GM12892 (cell line): Measurements from ENCODE around the gene TRAPPC3.
A peak's percentile ranks its signal among the peaks of the same experiment; 100 is the strongest.

ENCODE experiments used
- DNase-seq: peaks from one replicate; pipeline ENCODE4 v3.0.0; 2011; ENCODE audit not compliant: insufficient read length
- FAIRE-seq: peaks from 2 replicates; lab custom pipeline; 2011; peaks lifted over from hg19 to GRCh38; lab: Jason Lieb, UNC
- POLR2A ChIP-seq: IDR thresholded peaks from 2 replicates; pipeline ENCODE4 v1.6.1; 2011; ENCODE audit warnings: low read depth, low read length, control low read depth
- POLR2AphosphoS5 ChIP-seq: IDR thresholded peaks from 2 replicates; pipeline ENCODE4 v1.6.1; 2011; ENCODE audit warnings: low read depth, low read length, control low read depth
- TAF1 ChIP-seq: IDR thresholded peaks from 2 replicates; pipeline ENCODE4 v1.6.1; 2011; ENCODE audit warnings: low read depth, mild to moderate bottlenecking, control low read depth, low read length, borderline replicate concordance

Gene TRAPPC3

DNA sequence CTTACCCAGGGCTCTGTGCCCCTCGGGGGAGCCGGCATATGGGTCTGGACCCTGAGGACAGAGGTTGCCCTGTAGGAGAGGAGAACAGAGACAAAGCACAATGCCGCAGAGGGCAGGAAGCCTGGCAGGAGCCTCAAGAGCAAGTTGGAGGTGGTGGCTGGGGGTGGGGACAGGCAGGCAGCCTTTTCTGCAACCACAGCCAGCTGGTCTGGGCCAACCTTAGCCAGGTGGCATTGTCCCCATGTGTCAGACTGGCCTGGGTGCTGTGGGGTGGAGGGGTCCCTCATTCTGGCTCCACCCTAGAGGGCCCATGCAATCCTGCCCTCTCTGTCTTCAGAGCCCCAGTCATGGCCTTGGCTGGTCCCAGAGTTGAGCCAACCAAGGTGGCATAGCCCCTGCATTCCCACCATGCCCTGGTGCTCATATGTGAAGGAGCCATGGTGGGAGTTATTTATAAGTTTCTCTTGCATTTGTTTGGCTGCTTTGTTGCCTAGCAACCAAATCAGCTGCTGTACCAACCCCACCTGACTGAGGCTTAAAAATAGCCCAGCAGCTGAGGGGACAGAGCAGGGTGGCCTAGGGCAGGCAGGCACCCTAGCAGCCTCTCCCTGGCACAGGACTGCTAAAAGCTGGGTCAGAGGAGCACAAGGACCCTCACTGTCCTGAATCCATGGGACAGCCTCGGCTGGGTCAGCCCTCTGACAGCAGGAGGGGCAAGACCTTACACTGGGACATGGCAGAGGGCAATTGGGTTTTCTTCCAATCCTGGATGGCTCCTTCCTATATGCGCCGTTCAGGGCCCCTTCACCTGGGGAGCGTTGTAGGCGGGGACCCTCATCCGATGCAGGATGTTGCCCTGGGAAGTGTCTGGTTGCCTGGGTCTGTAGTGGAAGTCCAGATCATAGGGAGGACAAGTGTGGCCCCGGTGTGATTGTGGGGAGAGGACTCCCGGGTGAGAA is 26.1 kb upstream of the TRAPPC3 start:
- DNase-seq (no peak), FAIRE-seq (no peak)
- TF ChIP-seq POLR2A, result no peak
- 0 out of 2 replicates have a peak, but pooled peaks have one; percentile 29 for TF ChIP-seq POLR2AphosphoS5

DNA sequence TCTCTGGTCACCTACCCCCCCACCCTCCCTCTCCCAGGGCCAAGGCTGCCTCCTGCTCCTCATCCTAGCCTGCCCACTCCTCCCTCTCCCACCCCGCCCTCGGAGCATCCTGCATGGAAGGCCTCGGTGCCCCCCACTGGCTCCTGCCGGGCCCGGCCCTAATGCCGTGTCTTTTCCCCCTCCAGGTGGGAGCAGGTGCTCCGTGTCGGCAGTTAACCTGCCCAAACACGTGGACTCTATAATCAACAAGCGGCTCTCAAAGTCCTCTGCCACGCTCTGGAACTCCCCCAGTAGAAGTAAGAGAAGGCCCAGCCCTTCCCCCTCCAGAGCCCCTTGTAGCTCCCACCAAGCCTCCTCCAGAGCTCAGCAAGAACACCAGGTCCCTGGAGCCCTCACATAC is 25.4 kb upstream of the TRAPPC3 start:
- DNase-seq, result no peak
- no peak for FAIRE-seq
- TF ChIP-seq POLR2AphosphoS5, result no peak
- TF ChIP-seq TAF1, result no peak
- TF ChIP-seq POLR2A, result no peak

DNA sequence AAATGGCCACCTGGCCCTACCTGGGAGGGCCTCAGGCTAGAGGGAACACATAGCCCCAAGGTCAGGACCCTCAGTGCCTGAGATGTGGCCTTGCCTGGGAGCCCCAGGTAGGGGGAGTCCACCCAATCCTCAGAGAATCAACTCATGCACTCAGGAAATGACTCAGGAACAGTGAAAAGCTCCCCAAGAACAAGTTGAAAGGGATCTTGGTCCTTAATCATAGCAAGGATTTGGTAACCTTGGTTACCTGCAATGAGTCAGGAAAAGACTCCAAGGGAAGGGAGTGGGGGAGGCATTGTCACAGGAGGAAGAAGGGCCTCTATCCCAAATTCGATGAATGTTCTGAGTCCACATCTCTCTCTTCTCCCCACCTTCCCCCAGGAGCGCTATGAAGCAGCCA is 23.7 kb upstream of the TRAPPC3 start:
- no peak for FAIRE-seq
- DNase-seq, result no peak
- TF ChIP-seq TAF1 (no peak), POLR2A (no peak), POLR2AphosphoS5 (no peak)

DNA sequence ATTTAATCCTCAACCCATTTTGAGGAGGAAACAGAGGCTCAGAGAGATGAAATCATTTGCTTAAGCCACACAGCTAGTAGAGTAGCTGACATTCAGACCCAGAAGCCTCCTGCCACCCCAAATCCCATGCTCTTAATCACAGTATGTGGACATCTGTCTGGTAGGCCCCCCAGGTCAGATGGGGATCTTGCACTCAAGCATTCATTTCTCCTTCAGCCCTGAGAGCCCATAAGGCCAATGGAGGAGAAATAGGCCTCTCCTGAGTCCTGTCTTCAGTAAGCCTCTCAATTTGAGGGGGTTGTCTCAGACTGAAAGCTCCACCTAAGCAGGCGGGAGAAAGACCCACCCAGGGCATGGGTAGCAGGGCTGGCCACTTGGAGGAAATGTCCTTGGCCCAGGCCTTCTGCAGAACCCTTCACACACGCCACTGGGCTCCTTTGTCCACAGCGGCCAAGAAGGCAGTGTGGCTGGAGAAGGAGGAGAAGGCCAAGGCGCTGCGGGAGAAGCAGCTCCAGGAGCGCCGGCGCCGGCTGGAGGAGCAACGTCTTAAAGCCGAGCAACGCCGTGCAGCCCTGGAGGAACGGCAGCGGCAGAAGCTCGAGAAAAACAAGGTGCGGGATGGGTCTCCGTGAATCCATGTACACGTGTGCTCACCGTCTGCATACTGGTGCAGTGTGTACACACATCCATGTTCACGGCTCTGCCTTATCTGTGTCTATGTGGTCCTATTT is 22.9 kb upstream of the TRAPPC3 start:
- TF ChIP-seq POLR2A (0 out of 2 replicates have a peak, but pooled peaks have one; percentile 16), POLR2AphosphoS5 (no peak)
- DNase-seq, result no peak
- no peak for FAIRE-seq

DNA sequence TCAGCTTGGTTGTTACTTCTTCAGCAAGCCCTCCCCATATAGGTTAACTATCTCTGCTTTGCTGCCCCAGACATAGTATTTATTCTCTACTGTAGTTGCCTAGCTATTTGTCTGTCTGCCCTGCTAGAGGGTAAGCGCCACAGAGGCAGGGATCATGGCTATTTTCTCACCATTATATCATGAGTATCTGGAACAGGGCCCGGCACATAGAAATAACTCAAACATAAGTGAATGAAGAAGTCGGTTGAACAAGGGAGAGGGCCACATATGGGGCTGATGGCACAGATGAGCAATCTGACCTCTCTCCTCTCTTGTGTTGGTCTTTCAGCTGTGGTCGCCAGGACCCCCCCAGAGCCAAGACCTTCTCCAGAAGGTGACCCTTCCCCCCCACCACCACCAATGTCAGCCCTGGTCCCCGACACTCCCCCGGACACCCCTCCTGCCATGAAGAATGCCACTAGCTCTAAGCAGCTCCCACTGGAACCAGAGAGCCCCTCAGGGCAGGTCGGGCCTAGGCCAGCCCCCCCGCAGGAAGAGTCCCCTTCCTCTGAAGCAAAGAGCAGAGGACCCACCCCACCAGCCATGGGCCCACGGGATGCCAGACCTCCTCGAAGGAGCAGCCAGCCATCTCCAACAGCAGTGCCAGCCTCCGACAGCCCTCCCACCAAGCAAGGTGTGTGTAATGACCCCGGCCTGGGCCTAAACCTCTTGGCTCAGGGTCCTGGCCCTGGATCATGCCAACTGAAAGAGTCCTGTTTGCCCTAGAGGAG is 21.5 kb upstream of the TRAPPC3 start:
- FAIRE-seq (no peak), DNase-seq (no peak)
- TF ChIP-seq POLR2A (no peak), POLR2AphosphoS5 (no peak), TAF1 (no peak)

DNA sequence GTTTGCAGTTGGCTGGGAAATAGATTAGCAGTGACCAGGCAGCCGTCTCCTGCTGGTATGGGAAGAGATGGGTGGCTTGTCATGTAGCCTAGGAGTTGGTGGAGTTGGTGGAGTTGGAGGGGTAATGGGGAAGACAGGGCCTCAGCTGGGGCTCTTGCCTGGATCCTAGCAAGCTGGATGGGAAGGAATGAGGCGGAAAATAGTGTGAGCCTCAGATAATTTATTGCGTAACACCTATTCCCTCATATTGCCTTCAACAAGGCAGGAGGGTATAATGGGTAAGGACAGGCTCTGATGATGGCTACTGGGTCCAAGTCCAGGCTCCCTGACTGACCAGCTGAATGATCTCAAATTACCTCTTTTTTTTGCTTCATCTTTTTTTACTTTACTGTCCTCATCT is 19.2 kb upstream of the TRAPPC3 start:
- no peak for DNase-seq
- TF ChIP-seq POLR2AphosphoS5 (no peak), POLR2A (no peak), TAF1 (no peak)
- no peak for FAIRE-seq

DNA sequence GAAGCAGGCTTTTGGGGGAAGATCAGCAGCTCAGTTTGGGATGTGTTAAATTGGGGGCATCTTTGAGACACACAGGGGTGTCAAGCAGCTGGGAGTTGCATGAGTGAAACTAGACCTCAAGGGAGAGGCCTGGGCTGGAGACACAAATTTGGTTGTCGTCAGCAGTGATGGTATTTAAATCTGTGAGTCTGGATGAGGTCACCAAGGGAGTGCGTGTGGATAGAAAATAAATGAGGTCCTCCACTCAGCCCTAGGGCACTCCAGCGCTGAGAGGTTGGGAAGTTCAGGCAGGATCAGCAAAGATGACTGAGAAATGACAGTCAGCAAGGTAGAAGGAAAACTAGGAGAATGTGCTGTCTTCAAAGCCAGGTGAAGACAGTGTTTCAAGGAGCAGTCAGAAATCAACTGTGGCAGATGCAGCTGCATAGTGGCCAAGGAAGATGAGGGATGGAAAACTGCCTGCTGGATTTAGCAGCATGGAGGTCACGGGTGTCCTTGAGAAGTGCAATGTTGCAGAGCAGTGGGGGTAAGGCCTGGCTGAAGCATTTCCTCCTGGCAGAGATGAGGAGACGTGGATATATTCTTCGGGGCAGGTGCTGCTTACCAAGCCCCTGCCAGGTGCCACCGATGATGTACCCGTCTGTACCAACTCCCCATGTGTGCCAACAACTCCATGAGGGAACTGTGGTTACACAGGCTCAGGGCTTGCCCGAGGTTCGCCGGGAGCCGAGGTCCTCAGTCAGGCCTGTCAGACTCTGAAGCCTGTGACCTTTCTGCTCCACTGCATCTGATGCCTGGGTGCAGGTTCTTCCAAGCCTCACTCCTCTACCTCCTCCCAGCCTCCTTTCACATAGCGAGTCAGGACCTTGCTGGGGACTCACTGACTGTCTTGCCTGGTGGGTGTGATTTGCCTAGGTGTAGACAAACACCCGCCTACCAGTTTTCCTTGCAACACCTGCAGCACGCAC is 17.9 kb upstream of the TRAPPC3 start:
- TF ChIP-seq POLR2AphosphoS5 (no peak), POLR2A (no peak), TAF1 (no peak)
- no peak for FAIRE-seq
- no peak for DNase-seq

DNA sequence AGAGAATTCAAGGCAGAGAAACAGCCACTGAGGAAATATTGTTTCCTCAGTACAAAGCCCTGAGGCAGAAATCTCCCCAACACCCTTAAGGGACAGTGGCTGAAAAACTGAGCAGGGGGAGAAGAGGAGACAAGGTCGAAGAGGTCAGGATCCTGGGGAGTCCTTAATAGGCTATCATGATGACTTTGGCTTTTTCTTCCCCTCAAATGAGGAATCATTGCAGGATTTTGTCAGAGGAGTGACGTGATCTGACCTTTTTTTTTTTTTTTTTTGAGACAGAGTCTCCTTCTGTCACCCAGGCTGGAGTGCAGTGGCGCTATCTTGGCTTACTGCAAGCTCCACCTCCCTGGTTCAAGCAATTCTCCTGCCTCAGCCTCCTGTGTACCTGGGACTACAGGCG is 16.9 kb upstream of the TRAPPC3 start:
- DNase-seq (no peak), FAIRE-seq (no peak)
- TF ChIP-seq POLR2AphosphoS5 (no peak), TAF1 (no peak), POLR2A (no peak)

DNA sequence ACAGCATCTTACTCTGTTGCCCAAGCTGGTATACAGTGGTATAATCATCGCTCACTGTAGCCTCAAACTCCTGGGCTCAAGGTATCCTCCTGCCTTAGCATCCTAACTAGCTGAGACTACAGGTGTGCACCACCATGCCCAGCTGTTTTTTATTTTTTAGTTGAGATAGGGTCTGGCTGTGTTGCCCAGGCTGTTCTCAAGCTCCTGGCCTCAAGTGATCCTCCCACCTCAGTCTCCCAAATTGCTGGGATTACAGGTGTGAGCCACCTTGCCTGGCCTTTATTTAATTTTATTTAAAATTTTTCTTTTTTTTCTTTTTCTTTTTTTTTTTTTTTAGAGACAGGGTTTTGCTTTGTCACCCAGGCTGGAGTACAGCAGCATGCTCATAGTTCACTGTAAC is 15.9 kb upstream of the TRAPPC3 start:
- no peak for TF ChIP-seq POLR2AphosphoS5
- TF ChIP-seq TAF1, result no peak
- TF ChIP-seq POLR2A, result no peak
- DNase-seq (no peak), FAIRE-seq (no peak)

DNA sequence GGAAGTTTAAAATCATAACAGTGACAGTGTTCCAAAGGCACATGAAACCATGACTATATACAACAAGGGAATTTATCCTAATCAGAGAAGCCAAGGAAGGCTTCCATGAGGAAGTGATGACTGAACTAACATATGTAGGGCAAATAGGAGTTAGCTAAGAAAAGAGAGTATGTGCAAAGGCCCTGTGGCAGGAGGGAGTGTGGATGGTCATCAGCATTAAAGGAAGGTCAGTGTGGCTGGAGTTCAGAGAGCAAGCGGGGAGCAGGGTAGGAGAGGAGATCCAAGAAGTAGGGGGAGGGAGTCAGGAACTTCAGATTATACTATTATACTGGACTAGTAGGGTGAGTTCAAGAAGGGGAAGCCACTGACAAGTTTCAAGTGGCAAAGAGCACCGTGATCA is 15.1 kb upstream of the TRAPPC3 start:
- TF ChIP-seq TAF1 (no peak), POLR2AphosphoS5 (no peak), POLR2A (peak; percentile 36; the same call in 1 of the 2 replicates)
- FAIRE-seq (no peak), DNase-seq (no peak)
